Measurements from ENCODE around the gene ZEB1.

The ZEB1 gene

GRCh38 chr10:31368724-31369123 lies 49.7 kb downstream of the ZEB1 start:
- H3K27ac ChIP-seq (ENCODE audit: low read depth, low read length): no peak overlapping the region
- H3K4me1 ChIP-seq (ENCODE audit: control insufficient read depth, insufficient read depth, low read length): no peaks in the 10 kb centered on the region
- H3K9me3 ChIP-seq (ENCODE audit: control insufficient read depth, insufficient read depth, low read depth, low read length): 0 out of 2 replicates have a peak, but pooled peaks cover 1% of the 10 kb centered on the region
- no peak overlapping the region for H3K9ac ChIP-seq (ENCODE audit: low read length)
- no peaks in the 10 kb centered on the region for H3K36me3 ChIP-seq (ENCODE audit: control insufficient read depth, insufficient read depth, low read length)
- no peaks in the 10 kb centered on the region for H3K27me3 ChIP-seq (ENCODE audit: control insufficient read depth, insufficient read depth, low read length)
- no peak overlapping the region for H3K4me3 ChIP-seq (ENCODE audit: low read depth, low read length)

- Histone ChIP-seq H3K4me3 (ENCODE audit: low read depth, low read length) (no peak overlapping the region), H3K36me3 (ENCODE audit: control insufficient read depth, insufficient read depth, low read length) (no peaks in the 10 kb centered on the region), H3K9me3 (ENCODE audit: control insufficient read depth, insufficient read depth, low read depth, low read length) (no peaks in the 10 kb centered on the region), H3K9ac (ENCODE audit: low read length) (no peak overlapping the region), H3K4me1 (ENCODE audit: control insufficient read depth, insufficient read depth, low read length) (no peaks in the 10 kb centered on the region), H3K27me3 (ENCODE audit: control insufficient read depth, insufficient read depth, low read length) (no peaks in the 10 kb centered on the region), H3K27ac (ENCODE audit: low read depth, low read length) (no peak overlapping the region)
Observed at GRCh38 chr10:31372439-31372838, 53.4 kb downstream of the ZEB1 start.

- Histone ChIP-seq H3K9ac (ENCODE audit: low read length) (no peak overlapping the region), H3K4me1 (ENCODE audit: control insufficient read depth, insufficient read depth, low read length) (no peaks in the 10 kb centered on the region), H3K4me3 (ENCODE audit: low read depth, low read length) (no peak overlapping the region), H3K9me3 (ENCODE audit: control insufficient read depth, insufficient read depth, low read depth, low read length) (no peaks in the 10 kb centered on the region), H3K36me3 (ENCODE audit: control insufficient read depth, insufficient read depth, low read length) (no peaks in the 10 kb centered on the region), H3K27ac (ENCODE audit: low read depth, low read length) (no peak overlapping the region), H3K27me3 (ENCODE audit: control insufficient read depth, insufficient read depth, low read length) (no peaks in the 10 kb centered on the region)
Observed at GRCh38 chr10:31374146-31374696, 55.2 kb downstream of the ZEB1 start.

- H3K9me3 ChIP-seq (ENCODE audit: control insufficient read depth, insufficient read depth, low read depth, low read length): no peaks in the 10 kb centered on the region
- no peak overlapping the region for H3K9ac ChIP-seq (ENCODE audit: low read length)
- H3K4me1 ChIP-seq (ENCODE audit: control insufficient read depth, insufficient read depth, low read length): no peaks in the 10 kb centered on the region
- H3K36me3 ChIP-seq (ENCODE audit: control insufficient read depth, insufficient read depth, low read length): no peaks in the 10 kb centered on the region
- no peaks in the 10 kb centered on the region for H3K27me3 ChIP-seq (ENCODE audit: control insufficient read depth, insufficient read depth, low read length)
- H3K4me3 ChIP-seq (ENCODE audit: low read depth, low read length): no peak overlapping the region
- no peak overlapping the region for H3K27ac ChIP-seq (ENCODE audit: low read depth, low read length)
Observed at GRCh38 chr10:31381171-31381570, 62.2 kb downstream of the ZEB1 start.

GRCh38 chr10:31381766-31382316 lies 62.8 kb downstream of the ZEB1 start:
- no peak overlapping the region for H3K9ac ChIP-seq (ENCODE audit: low read length)
- H3K27me3 ChIP-seq (ENCODE audit: control insufficient read depth, insufficient read depth, low read length): no peaks in the 10 kb centered on the region
- H3K27ac ChIP-seq (ENCODE audit: low read depth, low read length): no peak overlapping the region
- no peak overlapping the region for H3K4me3 ChIP-seq (ENCODE audit: low read depth, low read length)
- no peaks in the 10 kb centered on the region for H3K4me1 ChIP-seq (ENCODE audit: control insufficient read depth, insufficient read depth, low read length)
- no peaks in the 10 kb centered on the region for H3K9me3 ChIP-seq (ENCODE audit: control insufficient read depth, insufficient read depth, low read depth, low read length)
- H3K36me3 ChIP-seq (ENCODE audit: control insufficient read depth, insufficient read depth, low read length): no peaks in the 10 kb centered on the region

GRCh38 chr10:31383810-31384588 lies 65.0 kb downstream of the ZEB1 start:
- Histone ChIP-seq H3K4me3 (ENCODE audit: low read depth, low read length) (no peak overlapping the region), H3K27me3 (ENCODE audit: control insufficient read depth, insufficient read depth, low read length) (no peaks in the 10 kb centered on the region), H3K9me3 (ENCODE audit: control insufficient read depth, insufficient read depth, low read depth, low read length) (no peaks in the 10 kb centered on the region), H3K4me1 (ENCODE audit: control insufficient read depth, insufficient read depth, low read length) (no peaks in the 10 kb centered on the region), H3K27ac (ENCODE audit: low read depth, low read length) (no peak overlapping the region), H3K36me3 (ENCODE audit: control insufficient read depth, insufficient read depth, low read length) (no peaks in the 10 kb centered on the region), H3K9ac (ENCODE audit: low read length) (no peak overlapping the region)

GRCh38 chr10:31384589-31384949 lies 65.6 kb downstream of the ZEB1 start:
- H3K9ac ChIP-seq (ENCODE audit: low read length): no peak overlapping the region
- H3K36me3 ChIP-seq (ENCODE audit: control insufficient read depth, insufficient read depth, low read length): no peaks in the 10 kb centered on the region
- no peaks in the 10 kb centered on the region for H3K9me3 ChIP-seq (ENCODE audit: control insufficient read depth, insufficient read depth, low read depth, low read length)
- no peaks in the 10 kb centered on the region for H3K27me3 ChIP-seq (ENCODE audit: control insufficient read depth, insufficient read depth, low read length)
- no peak overlapping the region for H3K4me3 ChIP-seq (ENCODE audit: low read depth, low read length)
- no peak overlapping the region for H3K27ac ChIP-seq (ENCODE audit: low read depth, low read length)
- no peaks in the 10 kb centered on the region for H3K4me1 ChIP-seq (ENCODE audit: control insufficient read depth, insufficient read depth, low read length)

GRCh38 chr10:31390804-31391203 lies 71.8 kb downstream of the ZEB1 start:
- no peak overlapping the region for H3K9ac ChIP-seq (ENCODE audit: low read length)
- H3K36me3 ChIP-seq (ENCODE audit: control insufficient read depth, insufficient read depth, low read length): no peaks in the 10 kb centered on the region
- H3K27me3 ChIP-seq (ENCODE audit: control insufficient read depth, insufficient read depth, low read length): no peaks in the 10 kb centered on the region
- H3K9me3 ChIP-seq (ENCODE audit: control insufficient read depth, insufficient read depth, low read depth, low read length): no peaks in the 10 kb centered on the region
- H3K4me3 ChIP-seq (ENCODE audit: low read depth, low read length): no peak overlapping the region
- H3K27ac ChIP-seq (ENCODE audit: low read depth, low read length): no peak overlapping the region
- peaks cover 6% of the 10 kb centered on the region; the same call in 1 of the 2 replicates for H3K4me1 ChIP-seq (ENCODE audit: control insufficient read depth, insufficient read depth, low read length)

- Histone ChIP-seq H3K27me3 (ENCODE audit: control insufficient read depth, insufficient read depth, low read length) (no peaks in the 10 kb centered on the region), H3K36me3 (ENCODE audit: control insufficient read depth, insufficient read depth, low read length) (no peaks in the 10 kb centered on the region)
Observed at GRCh38 chr10:31393844-31394243, 74.8 kb downstream of the ZEB1 start.

GRCh38 chr10:31395695-31396094 lies 76.7 kb downstream of the ZEB1 start:
- Histone ChIP-seq H3K9me3 (ENCODE audit: control insufficient read depth, insufficient read depth, low read depth, low read length) (no peaks in the 10 kb centered on the region), H3K4me1 (ENCODE audit: control insufficient read depth, insufficient read depth, low read length) (peaks cover 6% of the 10 kb centered on the region; the same call in 1 of the 2 replicates), H3K36me3 (ENCODE audit: control insufficient read depth, insufficient read depth, low read length) (no peaks in the 10 kb centered on the region), H3K4me3 (ENCODE audit: low read depth, low read length) (no peak overlapping the region), H3K27ac (ENCODE audit: low read depth, low read length) (no peak overlapping the region), H3K27me3 (ENCODE audit: control insufficient read depth, insufficient read depth, low read length) (no peaks in the 10 kb centered on the region), H3K9ac (ENCODE audit: low read length) (no peak overlapping the region)

More at GRCh38 chr10:31393844-31394243, 74.8 kb downstream of the ZEB1 start:
- no peaks in the 10 kb centered on the region for H3K9me3 ChIP-seq (ENCODE audit: control insufficient read depth, insufficient read depth, low read depth, low read length)
- H3K27ac ChIP-seq (ENCODE audit: low read depth, low read length): no peak overlapping the region
- H3K4me3 ChIP-seq (ENCODE audit: low read depth, low read length): no peak overlapping the region
- peaks cover 6% of the 10 kb centered on the region; the same call in 1 of the 2 replicates for H3K4me1 ChIP-seq (ENCODE audit: control insufficient read depth, insufficient read depth, low read length)
- no peak overlapping the region for H3K9ac ChIP-seq (ENCODE audit: low read length)

GRCh38 chr10:31396376-31396775 lies 77.4 kb downstream of the ZEB1 start:
- H3K4me3 ChIP-seq (ENCODE audit: low read depth, low read length): no peak overlapping the region
- H3K27ac ChIP-seq (ENCODE audit: low read depth, low read length): no peak overlapping the region
- no peak overlapping the region for H3K9ac ChIP-seq (ENCODE audit: low read length)
- no peaks in the 10 kb centered on the region for H3K27me3 ChIP-seq (ENCODE audit: control insufficient read depth, insufficient read depth, low read length)
- H3K36me3 ChIP-seq (ENCODE audit: control insufficient read depth, insufficient read depth, low read length): no peaks in the 10 kb centered on the region
- H3K4me1 ChIP-seq (ENCODE audit: control insufficient read depth, insufficient read depth, low read length): peaks cover 4% of the 10 kb centered on the region; the same call in 1 of the 2 replicates
- H3K9me3 ChIP-seq (ENCODE audit: control insufficient read depth, insufficient read depth, low read depth, low read length): no peaks in the 10 kb centered on the region
